Fibroblast of skin of abdomen (primary cell): Measurements from ENCODE around the gene EXPH5.
"Not testable (repeated sequence)": the region's sequence is repeated elsewhere in the genome, so short reads cannot be mapped to it uniquely, and the experiment has no call there.

Experiments
- DNase-seq: peaks from one replicate; pipeline ENCODE4 v3.0.0-alpha.2; 2013

EXPH5 gene

DNA sequence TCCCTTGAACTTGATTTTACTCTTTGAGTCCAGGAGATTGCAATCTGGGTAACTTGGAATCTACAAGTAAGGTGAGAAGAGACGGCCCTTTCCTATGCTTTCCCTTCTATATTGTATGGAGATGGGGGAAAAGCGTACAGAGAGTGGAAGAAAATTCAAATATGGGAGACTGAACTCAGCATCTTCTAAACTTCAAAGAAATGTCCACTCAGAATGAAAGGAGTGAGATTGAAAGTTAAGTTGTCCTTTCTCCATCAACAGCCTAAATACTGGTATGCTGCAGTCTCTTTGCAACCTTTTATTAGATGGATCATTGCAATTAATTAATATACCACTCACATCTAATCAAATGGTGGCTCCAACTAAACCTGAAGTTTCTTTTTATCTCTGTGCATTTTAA lies 6.4 kb upstream of the EXPH5 start:
- DNase-seq: no peak

DNA sequence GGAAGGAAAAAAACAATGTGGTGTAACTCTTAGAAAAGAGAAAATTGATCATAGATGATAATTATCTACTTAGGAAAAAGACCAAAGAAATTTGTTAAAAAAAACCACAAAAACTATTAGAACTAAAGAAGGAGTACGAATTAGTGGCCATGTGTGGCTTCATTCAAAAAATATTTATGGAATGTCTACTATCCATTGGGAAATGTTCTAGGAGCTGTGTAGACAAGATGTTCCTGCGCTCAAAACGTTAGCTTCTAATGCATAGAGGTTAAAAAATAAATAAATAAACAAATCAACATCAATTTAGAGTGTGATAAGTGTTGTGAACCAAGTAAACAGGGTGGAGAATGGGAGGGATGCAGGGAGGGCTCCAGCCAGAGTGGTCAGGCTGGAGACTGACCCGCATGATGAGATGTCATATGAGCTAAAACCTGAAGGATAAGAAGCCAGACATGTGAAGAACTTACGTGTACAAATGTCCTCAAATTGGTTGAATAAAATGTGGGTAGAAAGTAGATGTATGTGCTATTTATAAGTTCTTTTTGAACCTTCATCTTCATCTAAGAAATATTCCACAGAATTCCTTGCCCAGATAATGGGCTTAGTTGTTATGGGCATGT lies 4.3 kb upstream of the EXPH5 start:
- DNase-seq: peak; percentile 35

DNA sequence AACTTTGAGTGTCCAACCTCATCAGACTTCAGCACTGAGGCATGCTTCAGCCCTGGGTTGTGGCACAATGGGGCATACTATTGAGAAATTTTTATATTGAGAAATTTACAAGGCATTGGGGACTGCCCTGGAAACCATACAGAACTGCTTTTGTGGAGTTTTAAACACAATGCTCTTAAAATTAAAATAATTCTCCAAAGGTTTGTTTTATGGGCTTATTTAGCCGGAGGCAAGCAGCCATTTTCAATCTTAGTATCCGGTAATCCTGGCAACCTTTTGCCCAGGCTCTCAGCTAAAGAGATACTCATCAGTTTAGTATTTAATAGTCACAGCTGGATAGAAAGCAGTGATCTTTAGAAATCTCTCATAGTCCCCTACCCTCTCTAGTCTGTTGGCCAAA lies 3.1 kb upstream of the EXPH5 start:
- DNase-seq: no peak

DNA sequence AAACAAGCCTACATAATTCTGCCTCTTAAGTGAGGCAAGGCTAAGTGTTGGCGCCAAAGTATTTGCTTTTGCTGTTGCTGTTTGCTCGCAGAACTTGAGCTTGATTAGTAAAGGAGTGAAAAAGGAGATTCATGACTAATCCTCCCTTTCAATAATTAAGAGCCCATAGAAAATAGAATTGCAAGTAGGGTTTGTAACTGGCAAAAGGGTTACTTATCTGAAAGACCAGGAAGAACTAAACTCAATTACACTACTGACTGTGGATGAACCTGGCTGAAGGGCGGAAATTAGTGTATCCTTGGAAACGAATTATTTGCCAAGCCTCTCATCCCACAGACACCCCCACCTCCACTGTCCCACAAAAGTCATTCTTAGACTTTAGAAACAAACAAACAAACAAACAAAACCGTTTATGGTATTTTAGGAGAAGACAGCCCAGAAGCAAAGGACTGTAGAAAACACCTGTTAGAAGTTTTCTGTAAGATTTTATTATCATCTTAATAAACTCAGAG lies 411 bp upstream of the EXPH5 start:
- no peak for DNase-seq

DNA sequence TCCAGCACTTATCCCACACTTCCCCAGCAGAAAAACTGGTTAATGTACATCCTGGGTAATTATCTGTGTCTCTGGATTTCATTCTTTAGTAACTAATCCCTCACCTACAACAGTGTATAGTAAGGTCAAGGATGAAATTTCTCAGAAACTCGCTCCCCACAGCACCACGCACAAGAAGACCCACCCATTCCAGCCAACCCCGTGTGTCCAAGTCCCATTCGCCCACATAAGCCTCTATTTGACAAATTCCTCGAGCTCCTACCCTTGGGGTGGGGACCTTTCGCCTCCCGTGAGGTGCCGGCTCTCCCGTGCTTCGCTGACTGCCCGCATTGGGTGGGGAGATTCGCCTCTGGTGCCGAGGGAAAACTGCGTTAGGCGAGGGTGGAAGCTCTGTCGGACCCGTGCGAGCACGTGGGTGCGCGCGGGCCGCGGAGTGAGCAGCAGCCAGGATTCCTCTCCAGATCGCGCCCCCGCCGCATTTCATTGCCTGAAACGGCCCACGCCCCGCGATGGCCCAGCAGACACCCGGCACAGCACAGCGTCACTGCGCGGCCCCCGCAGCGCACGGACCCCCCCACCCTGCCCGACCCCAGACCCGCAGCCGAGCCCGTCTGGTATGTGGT lies 866 bp downstream of the EXPH5 start:
- DNase-seq: no peak

DNA sequence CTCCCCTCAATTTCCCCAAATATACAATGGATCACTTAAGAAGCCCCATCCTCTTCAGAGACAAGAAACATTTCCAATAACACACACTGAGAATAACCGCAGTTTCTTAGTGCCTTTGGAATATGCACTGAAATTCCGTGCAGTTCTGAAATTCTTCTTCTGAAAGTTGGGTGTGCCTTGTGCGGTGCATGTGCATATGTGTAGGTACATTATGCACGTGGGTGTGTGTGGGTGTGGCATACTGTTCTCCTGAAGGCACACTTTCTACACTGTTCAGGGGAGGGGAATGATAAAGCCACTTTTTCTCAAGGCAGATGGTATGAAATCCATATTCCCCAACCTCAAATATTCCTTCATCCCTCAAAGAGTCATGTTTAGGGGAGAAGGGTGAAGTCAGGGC lies 1.7 kb downstream of the EXPH5 start:
- DNase-seq: no peak

DNA sequence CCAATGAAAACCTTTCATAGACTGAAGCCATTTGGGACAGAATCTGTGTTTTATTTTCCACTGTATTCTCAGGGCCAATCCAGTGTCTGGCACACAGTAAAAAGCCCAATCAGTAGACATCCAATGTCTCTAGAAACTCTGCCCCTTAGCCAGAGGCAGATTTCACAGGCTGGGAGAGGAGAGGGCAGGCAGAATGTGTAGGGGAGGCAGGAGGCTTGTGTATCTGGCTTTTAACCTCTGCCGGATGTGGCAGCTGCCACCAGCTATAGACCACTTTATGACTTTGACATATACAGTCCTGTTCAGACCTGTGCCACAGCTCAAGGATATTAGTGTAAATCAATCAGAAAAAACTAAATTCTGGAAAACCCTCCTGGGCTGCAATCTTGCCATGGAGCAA lies 4.4 kb downstream of the EXPH5 start:
- no peak for DNase-seq

DNA sequence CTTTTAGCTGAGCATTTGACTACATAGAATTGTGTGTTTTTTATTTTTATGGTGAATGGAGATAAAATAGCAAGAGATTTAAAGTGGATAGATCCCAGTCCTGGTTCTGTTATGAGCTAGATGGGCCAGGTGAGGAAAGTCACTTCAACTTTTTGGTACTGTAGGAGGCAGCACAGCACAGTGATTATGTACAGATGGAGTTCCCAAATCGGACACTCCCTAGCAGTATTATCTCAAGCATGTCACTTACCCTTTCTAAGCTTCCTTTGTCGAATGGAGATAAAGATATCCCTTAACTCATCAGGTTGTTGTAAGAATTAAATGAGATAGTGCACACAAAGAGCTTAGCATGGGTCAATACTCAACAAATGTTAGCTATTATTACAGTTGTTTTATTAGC lies 5.3 kb downstream of the EXPH5 start:
- DNase-seq: no peak

DNA sequence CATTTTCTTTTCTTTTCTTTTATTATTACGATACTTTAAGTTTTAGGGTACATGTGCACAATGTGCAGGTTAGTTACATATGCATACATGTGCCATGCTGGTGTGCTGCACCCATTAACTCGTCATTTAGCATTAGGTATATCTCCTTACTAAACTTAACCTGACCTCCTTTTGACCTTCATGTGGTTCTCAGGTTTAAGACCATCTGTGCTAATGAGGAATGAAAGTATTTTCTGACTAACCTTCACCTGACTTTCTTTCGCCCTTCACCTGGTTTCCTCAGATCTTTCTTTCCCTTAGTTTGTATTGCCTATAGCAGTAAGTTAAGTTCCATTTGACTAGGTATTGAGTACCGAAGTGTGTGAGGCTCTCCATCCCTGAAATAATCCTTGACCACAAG lies 6.5 kb downstream of the EXPH5 start:
- no peak for DNase-seq

DNA sequence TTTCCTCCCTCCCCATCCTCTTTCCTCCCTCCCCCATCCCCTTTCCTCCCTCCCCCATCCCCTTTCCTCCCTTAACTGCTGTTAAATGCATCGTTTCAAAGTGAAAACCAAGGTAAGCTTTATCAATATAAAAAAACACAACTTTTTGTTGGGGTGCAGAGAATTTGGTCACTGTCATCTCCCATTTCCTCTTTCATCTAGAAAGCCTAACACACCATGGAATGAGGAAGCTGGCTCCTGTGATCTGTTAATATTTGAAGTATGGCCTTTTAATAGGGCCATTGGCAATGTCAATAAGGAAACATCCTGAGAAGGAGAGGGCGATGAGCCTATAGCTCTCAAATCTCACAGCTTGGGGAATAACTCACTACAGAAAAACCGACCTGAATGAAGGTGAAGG lies 7.0 kb downstream of the EXPH5 start:
- no peak for DNase-seq

DNA sequence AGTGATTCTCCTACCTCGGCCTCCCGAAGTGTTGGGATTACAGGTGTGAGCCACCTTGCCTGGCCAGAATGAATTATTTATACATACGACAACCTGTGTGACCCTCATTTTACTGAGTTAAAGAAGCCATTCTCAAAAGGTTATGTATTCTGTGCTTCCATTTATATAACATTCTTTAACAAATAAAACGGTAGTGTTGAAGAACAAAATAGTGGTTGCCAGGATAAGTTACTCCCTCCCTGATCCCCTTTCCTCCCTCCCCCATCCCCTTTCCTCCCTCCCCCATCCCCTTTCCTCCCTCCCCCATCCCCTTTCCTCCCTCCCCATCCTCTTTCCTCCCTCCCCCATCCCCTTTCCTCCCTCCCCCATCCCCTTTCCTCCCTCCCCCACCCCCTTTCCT lies 7.4 kb downstream of the EXPH5 start:
- DNase-seq: not testable (repeated sequence)

DNA sequence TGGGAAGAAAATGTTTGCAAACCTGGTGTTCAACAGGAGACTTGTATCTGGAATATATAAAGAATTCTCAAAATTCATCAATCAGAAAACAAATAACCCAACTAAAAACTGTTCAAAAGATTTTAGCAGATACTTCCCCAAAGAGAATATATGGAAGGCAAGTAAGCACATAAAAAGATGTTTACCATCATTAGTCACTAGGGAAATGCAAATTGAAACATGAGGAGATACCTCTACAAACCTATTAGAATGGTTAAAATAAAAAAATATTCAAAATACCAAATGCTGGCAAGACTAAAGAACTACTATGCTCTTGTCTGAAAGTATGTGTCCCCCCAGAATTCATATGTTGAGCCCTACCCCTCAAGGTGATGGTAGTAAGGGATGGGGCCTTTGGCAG lies 8.6 kb downstream of the EXPH5 start:
- no peak for DNase-seq

DNA sequence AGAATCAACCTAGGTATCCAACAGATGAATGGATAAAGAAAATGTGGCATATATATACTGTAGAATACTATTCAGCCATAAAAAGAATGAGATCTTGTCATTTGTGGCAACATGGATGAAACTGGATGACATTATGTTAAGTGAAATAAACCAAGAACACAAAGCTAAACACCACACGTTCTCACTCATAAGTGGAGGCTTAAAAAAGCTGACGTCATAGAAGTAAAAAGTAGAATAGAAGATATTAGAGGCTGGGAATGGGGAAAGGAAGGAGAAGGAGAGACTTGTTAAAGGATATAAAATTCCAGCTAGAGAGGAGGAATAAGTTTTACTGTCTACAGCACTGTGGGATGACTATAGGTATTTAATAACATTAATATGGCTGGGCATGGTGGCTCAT lies 12.9 kb downstream of the EXPH5 start:
- DNase-seq: no peak

DNA sequence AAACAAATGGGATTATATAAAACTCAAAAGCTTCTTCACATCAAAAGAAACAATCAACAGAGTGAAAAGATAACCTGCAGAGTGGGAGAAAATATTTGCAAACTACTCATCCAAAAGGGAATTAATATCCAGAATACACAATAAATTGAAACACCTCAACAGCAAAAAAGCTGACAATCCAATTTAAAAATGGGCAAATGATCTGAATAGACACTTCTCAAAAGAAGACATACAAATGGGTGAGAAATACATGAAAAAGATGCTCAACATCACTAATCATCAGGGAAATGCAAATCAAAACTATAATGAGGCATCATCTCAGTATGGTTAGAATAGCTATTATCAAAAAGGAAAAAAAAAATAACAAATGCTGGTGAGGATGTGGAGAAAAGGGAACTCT lies 13.5 kb downstream of the EXPH5 start:
- DNase-seq: no peak

DNA sequence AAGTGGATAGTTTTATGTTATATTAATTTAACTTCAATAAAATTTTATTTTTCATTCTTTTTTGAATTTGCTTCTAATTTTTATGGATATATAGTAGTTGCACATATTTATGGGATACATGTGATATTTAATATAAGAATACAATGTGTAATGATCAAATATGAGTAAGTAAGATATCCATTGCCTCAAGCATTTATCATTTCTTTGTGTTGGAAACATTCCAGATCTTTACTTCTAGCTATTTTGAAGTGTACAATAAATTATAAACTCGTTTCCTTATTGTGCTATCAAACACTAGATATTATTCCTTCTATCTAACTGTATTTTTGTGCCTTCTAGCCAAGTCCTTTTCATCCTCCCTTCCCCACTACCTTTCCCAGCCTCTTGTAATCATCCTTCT lies 17.0 kb downstream of the EXPH5 start:
- DNase-seq: no peak

DNA sequence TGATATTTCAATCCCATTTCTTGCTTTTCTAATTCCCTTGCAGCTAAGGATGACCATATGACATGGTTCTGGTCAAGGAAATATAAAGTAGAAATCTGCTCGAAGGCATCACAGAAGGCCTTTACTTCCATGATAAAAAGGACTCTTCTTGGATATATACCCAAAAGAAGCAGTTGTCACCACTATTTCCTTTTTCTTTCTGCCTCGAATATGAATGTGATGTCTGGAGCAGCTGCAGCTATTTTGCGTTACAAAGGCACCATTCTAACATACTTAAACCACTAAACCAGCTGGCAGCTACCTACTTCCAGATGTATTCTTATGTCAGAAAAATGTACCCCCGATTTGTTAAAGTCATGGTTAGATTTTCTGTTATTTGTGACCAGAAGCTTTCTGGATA lies 18.9 kb downstream of the EXPH5 start:
- DNase-seq: no peak

DNA sequence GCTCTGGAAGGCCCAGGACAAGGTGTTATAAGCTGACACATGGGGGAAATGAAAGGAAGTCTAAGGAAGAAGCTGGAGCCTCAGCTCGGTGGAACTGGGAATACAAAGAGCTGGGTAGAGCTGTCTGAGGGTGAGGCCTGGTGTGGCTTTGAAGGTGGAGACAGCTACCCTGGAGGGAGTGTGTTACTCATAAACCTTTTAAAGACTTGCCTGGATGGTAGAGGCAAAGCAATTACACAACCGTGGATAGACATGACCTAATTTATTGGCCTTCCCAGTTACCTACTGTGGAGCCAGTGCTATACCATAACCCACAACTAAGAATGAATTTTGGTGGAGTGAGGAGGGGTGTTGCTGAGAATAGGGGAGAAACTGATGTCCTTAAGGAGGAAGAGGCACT lies 22.6 kb downstream of the EXPH5 start:
- DNase-seq: no peak

DNA sequence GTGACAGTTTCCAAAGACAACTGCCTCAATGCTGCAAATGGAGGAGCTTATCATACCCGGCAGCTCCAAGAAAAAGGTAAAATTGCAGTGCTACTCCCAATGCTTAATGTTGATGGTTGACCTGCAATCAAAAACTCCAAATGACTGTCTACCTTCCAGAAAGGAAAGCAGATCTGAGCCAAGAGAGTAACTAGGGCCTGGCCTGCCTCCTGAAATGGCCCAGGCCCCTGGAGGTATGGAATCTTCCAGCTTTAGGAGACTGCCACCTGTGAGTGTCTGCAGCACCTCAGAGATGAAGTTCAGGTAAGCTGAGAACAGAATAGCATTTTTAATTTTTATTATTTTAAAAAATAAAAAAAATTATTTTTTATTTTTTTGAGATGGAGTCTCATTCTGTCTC lies 23.7 kb downstream of the EXPH5 start:
- no peak for DNase-seq

DNA sequence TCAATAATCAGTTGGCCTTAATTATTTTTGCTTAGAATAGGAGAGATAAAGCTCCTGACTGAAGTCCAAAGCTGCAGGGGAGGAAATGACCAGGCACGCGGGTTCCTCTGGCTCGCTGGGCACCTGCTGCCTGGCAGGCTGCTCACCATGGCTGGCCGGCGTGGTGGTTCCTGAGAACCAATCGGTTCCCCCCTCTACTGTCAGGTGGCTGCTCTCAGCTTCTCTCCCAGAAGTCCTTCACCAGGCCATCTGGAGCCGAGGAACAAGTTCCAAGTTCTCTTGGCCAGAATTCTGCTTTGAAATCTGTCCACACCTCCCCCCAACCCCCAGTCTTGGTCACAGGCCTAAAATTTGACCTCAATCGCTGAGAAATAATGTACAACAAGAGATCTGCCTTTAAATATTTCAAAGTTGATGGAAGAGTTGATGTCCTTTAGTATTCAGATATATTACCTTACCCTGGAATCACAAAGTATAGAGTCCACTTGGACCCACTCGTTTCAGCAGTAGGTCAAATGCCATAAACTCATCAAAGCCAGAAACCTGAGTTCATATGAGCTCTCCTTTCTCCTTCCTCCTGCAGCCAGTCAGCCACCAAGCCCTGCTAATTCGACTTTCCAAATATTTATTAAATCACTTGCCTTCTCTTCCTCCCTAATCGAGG lies 25.2 kb downstream of the EXPH5 start:
- no peak for DNase-seq

DNA sequence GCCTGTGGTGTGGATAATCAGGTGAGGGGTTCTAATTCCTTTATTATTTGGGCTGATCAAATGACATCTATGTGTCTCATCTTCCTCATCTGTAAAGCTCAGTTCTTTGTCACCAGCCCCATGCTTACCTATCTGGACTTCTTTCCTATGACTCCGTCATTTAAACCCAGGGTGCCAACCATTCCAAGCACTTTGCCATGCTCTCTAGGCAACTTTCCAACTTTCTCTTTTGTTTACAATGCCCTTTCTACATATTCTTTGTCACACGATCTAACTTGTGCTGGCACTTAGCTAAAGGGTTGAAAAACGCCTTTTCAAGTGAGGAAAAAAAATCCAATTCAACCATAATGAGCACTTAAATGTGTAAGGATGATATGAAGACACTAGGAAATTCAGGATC lies 27.9 kb downstream of the EXPH5 start:
- no peak for DNase-seq

DNA sequence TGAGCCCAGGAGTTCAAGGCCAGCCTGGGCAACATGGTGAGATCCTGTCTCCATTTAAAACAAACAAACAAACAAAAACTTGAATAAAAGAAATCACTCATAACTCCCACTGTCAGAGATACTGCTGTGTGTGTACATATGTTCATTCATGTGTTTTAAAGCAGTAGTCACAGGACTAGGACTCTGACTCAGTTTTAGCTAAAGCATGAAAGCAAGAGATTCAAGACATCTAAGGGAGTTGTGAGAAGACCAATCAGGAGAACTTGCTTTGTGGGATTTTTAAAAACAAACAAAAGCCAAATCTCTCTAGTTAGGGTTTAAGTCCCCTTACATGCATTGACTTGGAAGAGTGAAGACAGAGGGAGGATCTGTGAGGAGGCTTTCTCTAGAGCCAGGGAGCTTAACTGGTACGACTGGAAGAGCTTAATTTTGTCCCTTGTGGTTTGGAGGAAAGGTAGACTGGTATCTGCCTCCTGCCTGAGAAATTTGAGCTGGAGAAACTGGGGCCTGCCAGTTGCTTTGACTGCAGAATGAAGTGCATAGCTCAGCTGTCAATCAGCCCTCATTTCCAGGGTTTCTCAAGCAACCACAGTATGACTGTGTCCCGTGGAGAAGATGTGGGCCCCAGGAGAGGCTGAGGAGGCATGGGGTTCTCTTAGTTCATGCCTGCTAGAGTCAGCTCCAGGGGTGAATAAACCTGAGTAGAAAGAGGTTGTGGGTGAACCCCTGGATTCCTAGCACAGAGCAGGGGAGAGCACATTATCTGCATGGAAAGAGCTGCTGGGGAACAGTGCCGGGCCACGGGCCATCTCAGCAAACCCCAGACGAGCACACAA lies 30.6 kb downstream of the EXPH5 start:
- peak; percentile 18 for DNase-seq

DNA sequence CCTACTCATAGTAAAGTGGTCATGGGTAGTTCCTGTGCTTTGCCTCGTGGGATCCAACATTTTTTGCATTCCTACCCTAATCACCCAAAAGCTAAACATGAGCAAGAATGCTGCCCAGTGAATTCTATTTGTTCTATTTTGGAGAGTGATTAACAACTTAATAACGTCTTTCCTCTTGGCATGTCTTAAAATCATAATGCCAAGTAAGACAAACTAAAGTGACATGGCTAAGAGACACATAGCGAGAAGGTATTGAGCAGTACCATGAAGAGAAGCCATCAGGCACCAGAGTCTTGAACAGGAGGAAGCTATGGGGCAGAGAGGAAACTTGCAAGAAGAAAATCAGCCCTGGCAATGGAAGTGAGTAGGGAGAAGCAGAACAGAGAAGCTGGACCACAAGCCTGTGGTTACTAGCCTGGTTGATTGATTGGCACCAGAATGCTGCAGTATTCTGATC lies 32.0 kb downstream of the EXPH5 start:
- peak; percentile 64 for DNase-seq

DNA sequence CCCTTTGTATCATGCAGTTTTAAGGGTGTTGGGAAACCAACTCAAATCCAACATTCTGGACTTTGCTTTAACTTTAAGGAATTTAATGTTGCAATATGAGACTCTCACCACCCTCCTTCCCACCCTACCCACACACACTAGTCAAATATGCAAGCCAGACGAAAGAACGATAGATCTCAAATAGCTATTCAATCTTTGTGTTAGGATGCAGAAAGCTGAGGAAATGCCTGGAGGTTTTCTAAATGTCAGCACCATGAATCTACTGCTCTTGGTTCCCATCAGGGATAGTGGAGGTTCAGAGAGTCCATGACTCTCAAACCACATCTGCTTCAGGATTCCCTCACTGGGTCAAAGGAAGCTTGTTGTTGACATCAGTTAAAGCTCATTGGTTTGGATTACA lies 33.7 kb downstream of the EXPH5 start:
- DNase-seq: peak; percentile 96
